Peyer's patch (tissue), 4 donors: ENCODE measurements around the gene YTHDC2.

Source experiments
- POLR2A ChIP-seq, 2 donors: fragments of 450-650 bp; IDR thresholded peaks; one replicate each; pipeline ENCODE4 v1.5.1; 2017; ENCODE audit warnings: antibody characterized with exemption in 2 of 2, mild to moderate bottlenecking in 2 of 2, moderate library complexity in 2 of 2
- TF ChIP-seq, protein P1 (sequence below), 6 experiments: fragments of 450-650 bp in 4 of 6; fragments of 200-600 bp in 2 of 6; sonication (generic) in 1 of 6; IDR thresholded peaks; one replicate each; pipeline ENCODE4 v1.5.1; 2017 to 2019; ENCODE audit warnings: antibody characterized with exemption in 6 of 6, mild to moderate bottlenecking in 3 of 6, moderate library complexity in 1 of 6

DNA sequence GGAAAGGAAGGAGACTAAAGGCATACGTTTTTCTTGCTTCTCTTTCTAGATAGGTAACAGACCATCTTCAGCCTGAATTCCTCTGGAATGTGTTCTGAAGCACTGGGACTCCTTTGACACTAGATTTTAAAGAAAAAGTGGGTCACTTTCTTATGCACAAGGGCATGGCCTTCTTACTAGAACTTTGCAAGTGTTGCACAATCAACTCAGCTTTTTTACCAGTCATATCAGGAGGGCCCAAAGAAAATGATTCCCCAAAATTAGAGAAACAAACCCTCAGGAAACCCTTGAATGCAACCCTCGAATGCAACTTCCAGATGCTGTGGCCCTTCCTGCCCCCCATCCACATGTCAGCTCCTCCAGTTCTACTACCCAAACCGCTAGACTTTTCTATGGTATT is 93.9 kb downstream of the YTHDC2 start:
- TF ChIP-seq, protein P1, sequence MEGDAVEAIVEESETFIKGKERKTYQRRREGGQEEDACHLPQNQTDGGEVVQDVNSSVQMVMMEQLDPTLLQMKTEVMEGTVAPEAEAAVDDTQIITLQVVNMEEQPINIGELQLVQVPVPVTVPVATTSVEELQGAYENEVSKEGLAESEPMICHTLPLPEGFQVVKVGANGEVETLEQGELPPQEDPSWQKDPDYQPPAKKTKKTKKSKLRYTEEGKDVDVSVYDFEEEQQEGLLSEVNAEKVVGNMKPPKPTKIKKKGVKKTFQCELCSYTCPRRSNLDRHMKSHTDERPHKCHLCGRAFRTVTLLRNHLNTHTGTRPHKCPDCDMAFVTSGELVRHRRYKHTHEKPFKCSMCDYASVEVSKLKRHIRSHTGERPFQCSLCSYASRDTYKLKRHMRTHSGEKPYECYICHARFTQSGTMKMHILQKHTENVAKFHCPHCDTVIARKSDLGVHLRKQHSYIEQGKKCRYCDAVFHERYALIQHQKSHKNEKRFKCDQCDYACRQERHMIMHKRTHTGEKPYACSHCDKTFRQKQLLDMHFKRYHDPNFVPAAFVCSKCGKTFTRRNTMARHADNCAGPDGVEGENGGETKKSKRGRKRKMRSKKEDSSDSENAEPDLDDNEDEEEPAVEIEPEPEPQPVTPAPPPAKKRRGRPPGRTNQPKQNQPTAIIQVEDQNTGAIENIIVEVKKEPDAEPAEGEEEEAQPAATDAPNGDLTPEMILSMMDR (IDR thresholded peaks at IDR 0.05): no peak
- no peak for TF ChIP-seq POLR2A (IDR thresholded peaks at IDR 0.05)
